ENCODE measurements around the gene RCAN1. TPM values are rescaled to one million over a fixed set of nuclear protein-coding genes. Genes with fewer than 3 reads are reported as not detected.

The RCAN1 gene
- polyA plus RNA-seq, 1 donor (not counting 4 experiments of a cell fraction or from before 2014, with no cell fraction given), result 21.3 TPM

- peaks cover 13% of the 10 kb centered on the region for H3K27me3 ChIP-seq (ENCODE audit: control insufficient read depth, extremely low read depth, insufficient read depth, low read length)
Measured at GRCh38 chr21:34621434-34622350, 6.8 kb upstream of the RCAN1 start.

GRCh38 chr21:34619841-34620665 is 5.1 kb upstream of the RCAN1 start:
- no peaks in the 10 kb centered on the region for H3K9me1 ChIP-seq (ENCODE audit: control insufficient read depth, extremely low read depth, insufficient read depth, low read length)
- no peak overlapping the region for H2AFZ ChIP-seq (ENCODE audit: control insufficient read depth, low read length)
- H3K9ac ChIP-seq (ENCODE audit: control insufficient read depth, extremely low read depth, insufficient read depth, low read length), result no peak overlapping the region
- H3K4me3 ChIP-seq (ENCODE audit: control insufficient read depth in 2 of 3, extremely low read depth in 1 of 3, insufficient read depth in 2 of 3, low read depth in 1 of 3, low read length in 3 of 3), result no peak overlapping the region
- H3K36me3 ChIP-seq (ENCODE audit: control insufficient read depth in 2 of 2, extremely low read depth in 1 of 2, insufficient read depth in 2 of 2, low read length in 2 of 2), result no peaks in the 10 kb centered on the region
- DNase-seq (ENCODE audit: low read depth, low spot score) (no peak), FAIRE-seq (no peak)
- H3K9me3 ChIP-seq (ENCODE audit: control insufficient read depth, low read depth, low read length), result no peaks in the 10 kb centered on the region
- no peaks in the 10 kb centered on the region for H3K79me2 ChIP-seq (ENCODE audit: control insufficient read depth, insufficient read depth, low read length)
- H3K27me3 ChIP-seq (ENCODE audit: control insufficient read depth, extremely low read depth, insufficient read depth, low read length), result peaks cover 7% of the 10 kb centered on the region
- dilution Hi-C loops (cut with MboI; ENCODE audit: extremely low pct_ligation_motif_present, low sequenced_read_pairs), result no loop called here
- H3K4me2 ChIP-seq (ENCODE audit: control insufficient read depth, extremely low read depth, insufficient read depth, low read depth, low read length), result no peak overlapping the region
- no peak overlapping the region for H3K27ac ChIP-seq (ENCODE audit: control insufficient read depth, insufficient read depth, low read length)
- no peak for TF ChIP-seq EZH2 (IDR thresholded peaks at IDR 0.05; ENCODE audit: low read length)
- no peak for TF ChIP-seq CTCF (optimal IDR thresholded peaks at IDR 0.05 in 1 of 3, IDR thresholded peaks at IDR 0.05 in 1 of 3, conservative IDR thresholded peaks at IDR 0.05 in 1 of 3; ENCODE audit: extremely low read depth in 1 of 3, insufficient read depth in 2 of 3, low read length in 3 of 3)
- no peaks in the 10 kb centered on the region for H3K4me1 ChIP-seq (ENCODE audit: control insufficient read depth, extremely low read depth, insufficient read depth, low read length)
- no peaks in the 10 kb centered on the region for H4K20me1 ChIP-seq (ENCODE audit: control insufficient read depth, extremely low read depth, insufficient read depth, low read length)

More at GRCh38 chr21:34621434-34622350, 6.8 kb upstream of the RCAN1 start:
- Histone ChIP-seq H3K36me3 (ENCODE audit: control insufficient read depth in 2 of 2, extremely low read depth in 1 of 2, insufficient read depth in 2 of 2, low read length in 2 of 2) (no peaks in the 10 kb centered on the region), H4K20me1 (ENCODE audit: control insufficient read depth, extremely low read depth, insufficient read depth, low read length) (no peaks in the 10 kb centered on the region), H3K4me3 (ENCODE audit: control insufficient read depth in 2 of 3, extremely low read depth in 1 of 3, insufficient read depth in 2 of 3, low read depth in 1 of 3, low read length in 3 of 3) (no peak overlapping the region), H3K4me1 (ENCODE audit: control insufficient read depth, extremely low read depth, insufficient read depth, low read length) (no peaks in the 10 kb centered on the region), H3K4me2 (ENCODE audit: control insufficient read depth, extremely low read depth, insufficient read depth, low read depth, low read length) (no peak overlapping the region), H3K79me2 (ENCODE audit: control insufficient read depth, insufficient read depth, low read length) (no peaks in the 10 kb centered on the region), H2AFZ (ENCODE audit: control insufficient read depth, low read length) (no peak overlapping the region), H3K9me3 (ENCODE audit: control insufficient read depth, low read depth, low read length) (no peaks in the 10 kb centered on the region), H3K9me1 (ENCODE audit: control insufficient read depth, extremely low read depth, insufficient read depth, low read length) (no peaks in the 10 kb centered on the region), H3K9ac (ENCODE audit: control insufficient read depth, extremely low read depth, insufficient read depth, low read length) (no peak overlapping the region), H3K27ac (ENCODE audit: control insufficient read depth, insufficient read depth, low read length) (no peak overlapping the region)
- DNase-seq (ENCODE audit: low read depth, low spot score) (no peak), FAIRE-seq (no peak)
- dilution Hi-C loops (cut with MboI; ENCODE audit: extremely low pct_ligation_motif_present, low sequenced_read_pairs), result no loop called here
- no peak for TF ChIP-seq EZH2 (IDR thresholded peaks at IDR 0.05; ENCODE audit: low read length)
- no peak for TF ChIP-seq CTCF (optimal IDR thresholded peaks at IDR 0.05 in 1 of 3, IDR thresholded peaks at IDR 0.05 in 1 of 3, conservative IDR thresholded peaks at IDR 0.05 in 1 of 3; ENCODE audit: extremely low read depth in 1 of 3, insufficient read depth in 2 of 3, low read length in 3 of 3)
